Stimulated activated CD4-positive, alpha-beta T cell treated with anti-CD3 and anti-CD28 coated beads, Interleukin-2, amount 100 ng/mL, for 4 hours (primary cell): ENCODE results near the gene CEACAM21.
A peak's percentile ranks its signal among the peaks of the same experiment; 100 is the strongest.

ENCODE experiments used
- DNase-seq: peaks from one replicate; pipeline ENCODE4 v3.0.0-alpha.2; 2020; ENCODE audit warnings: low read depth

CEACAM21 gene

GRCh38 chr19:41587101-41587837 is 11.3 kb downstream of the CEACAM21 start:
- no peak for DNase-seq

DNA sequence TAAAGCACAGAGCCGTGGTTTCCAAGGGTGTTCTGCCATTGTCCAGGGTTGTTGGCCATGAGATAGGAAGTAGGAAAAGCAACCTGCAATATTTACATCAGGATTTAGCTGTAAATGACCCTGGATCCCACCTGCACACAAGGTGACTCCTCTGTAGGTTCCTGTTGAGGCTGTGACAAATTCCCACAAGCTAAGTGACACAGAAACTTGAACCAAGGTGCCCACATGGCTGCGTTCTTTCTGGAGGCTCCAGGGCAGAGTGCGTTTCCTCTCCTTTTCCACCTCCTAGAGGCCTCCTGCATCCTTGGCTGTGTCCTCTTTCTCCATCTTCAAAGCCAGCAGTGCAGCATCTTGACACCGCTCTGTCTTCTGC is 11.9 kb downstream of the CEACAM21 start:
- DNase-seq: no peak

- DNase-seq: no peak
Observed at GRCh38 chr19:41588497-41589209, 12.7 kb downstream of the CEACAM21 start.

DNA sequence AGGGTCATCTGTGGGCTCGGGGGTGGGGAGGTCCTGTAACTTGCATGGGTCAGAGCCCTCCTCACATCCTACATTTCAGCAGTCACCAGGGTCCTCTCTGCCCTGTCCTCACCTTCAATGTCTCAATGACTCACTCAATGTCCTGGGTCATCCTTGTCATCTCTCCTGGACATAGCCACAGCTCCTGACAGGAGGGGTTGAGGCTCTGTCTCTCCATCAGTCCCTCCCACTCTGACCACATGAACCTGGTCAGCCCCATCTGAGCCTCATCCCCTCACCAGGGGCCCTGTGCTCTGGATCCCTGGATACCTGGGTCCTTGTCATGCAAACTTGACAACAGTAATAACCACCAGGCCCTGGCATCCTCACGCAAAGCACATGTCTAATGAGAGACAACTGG is 13.4 kb downstream of the CEACAM21 start:
- no peak for DNase-seq

GRCh38 chr19:41590936-41591335 is 15.0 kb downstream of the CEACAM21 start:
- no peak for DNase-seq

GRCh38 chr19:41591951-41592562 is 16.1 kb downstream of the CEACAM21 start:
- DNase-seq: no peak

DNA sequence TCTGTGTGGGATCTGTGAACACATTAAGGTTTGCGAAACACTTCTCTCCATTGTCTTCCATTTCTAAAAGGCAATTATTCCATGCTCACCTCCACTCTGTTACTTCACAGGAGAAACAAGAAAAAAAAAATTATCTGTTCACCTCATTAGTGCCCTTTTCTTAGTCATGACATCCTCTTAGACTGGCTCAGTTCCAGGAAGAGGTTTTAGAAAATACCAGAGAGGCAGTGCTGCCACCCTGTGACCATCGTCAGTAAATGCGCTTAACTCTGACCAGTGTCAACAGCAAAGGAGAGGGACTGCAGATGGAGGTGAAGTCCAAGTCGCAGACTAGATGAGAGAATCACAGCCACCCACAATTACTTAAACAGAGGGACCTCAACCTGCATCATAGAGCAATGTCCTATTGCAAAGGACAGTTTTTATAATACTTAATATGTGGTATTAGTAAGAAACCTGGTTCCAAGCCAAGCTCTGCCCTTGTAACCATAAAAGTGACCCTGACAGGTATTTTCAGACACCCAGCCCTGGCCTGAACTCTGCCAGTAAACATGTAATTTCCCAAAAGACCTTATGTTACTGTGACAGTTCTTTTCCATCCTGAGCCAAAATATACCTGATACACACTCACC is 19.4 kb downstream of the CEACAM21 start:
- peak; percentile 42 for DNase-seq

DNA sequence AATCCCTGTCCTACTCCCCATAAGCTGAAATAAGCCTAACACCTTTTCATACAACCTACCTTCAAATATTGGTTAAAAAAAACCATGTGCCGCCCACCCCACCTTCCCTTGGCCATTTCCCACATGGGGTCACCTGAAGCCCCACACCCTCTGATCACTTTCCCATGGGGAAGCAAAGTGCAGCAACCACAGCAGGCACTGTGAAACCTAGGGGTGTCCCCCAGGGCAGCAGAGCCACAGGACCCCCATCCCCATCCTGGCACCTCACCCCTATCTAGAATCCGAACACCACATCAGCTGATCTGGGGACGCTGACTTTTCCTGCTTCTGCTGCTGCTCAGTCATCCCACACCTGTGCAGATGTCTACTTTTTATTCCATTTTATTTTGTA is 19.9 kb downstream of the CEACAM21 start:
- DNase-seq: no peak

GRCh38 chr19:41597600-41598041 is 21.7 kb downstream of the CEACAM21 start:
- DNase-seq: peak; percentile 65

GRCh38 chr19:41599175-41599966 is 23.4 kb downstream of the CEACAM21 start:
- DNase-seq: no peak

DNA sequence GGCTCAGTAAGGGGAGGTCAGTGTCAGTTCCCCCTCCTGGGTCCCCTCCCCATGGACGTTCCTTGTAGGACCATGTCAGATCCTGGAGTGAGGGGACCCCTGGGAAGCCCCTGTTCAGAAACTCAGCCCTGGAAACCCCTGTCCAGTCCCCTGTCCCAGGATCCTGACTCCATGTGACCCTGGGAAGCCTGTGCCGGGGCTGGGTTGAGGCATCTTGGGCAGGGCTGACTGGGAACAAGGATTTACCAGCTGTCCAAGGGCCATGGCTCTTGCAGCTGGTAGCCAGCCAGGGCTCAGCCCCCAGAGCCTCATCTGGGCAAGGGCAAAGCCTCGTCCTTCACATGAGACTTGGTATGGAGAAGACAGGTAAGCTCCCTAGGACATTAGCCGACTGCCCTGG is 25.8 kb downstream of the CEACAM21 start:
- DNase-seq: no peak

GRCh38 chr19:41604831-41605230 is 28.9 kb downstream of the CEACAM21 start:
- no peak for DNase-seq

DNA sequence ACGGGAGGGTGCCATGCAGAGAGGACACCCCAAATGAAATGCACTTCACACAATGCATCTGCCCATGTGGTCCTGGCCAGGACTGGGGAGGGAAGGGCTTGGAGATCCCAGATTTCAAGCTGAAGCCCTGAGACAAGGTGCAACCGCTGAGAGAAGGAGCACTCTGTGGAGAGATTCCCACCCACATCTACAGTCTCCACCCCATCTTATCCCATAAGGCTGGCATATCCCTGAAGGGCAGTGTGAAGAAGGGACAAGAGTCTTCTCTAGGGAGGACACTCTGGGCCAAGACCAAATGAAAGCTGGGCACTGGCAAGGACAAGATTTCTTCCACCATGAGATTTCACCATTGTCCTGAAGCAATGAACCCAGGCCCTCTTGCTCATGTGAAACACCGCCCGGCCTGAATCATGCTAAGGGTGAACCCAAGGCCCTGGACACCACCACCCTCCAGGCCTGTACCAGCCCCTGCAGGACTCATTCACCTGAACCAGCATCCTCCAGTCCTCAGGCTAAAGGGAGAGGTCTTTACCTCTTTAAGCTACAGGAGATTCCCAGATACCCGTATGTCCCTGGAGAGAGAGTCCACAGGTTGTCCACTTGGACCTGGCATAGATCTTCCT is 30.4 kb downstream of the CEACAM21 start:
- no peak for DNase-seq

- no peak for DNase-seq
Observed at GRCh38 chr19:41607668-41608067, 31.7 kb downstream of the CEACAM21 start.

GRCh38 chr19:41610789-41611188 is 34.8 kb downstream of the CEACAM21 start:
- no peak for DNase-seq

GRCh38 chr19:41612483-41612882 is 36.5 kb downstream of the CEACAM21 start:
- DNase-seq: no peak

DNA sequence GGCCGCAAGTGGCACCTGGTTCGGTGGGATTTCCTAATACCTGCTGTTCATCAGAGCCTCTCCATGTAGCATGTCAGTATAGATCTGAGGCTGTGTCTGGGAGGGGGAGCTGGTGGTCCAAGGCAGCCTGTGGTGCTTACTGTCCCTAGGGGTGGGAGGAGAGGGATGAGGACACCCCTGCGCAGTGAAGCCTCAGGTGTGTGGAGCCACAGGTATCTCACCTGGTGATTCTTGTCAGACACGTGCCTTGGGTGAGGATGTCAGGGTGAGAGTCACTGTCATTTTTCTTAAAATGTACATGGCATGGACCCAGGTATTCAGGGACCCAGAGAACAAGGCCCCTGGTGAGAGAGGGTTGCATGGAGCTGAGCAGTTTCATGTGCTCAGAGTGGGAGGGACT is 39.2 kb downstream of the CEACAM21 start:
- no peak for DNase-seq

DNA sequence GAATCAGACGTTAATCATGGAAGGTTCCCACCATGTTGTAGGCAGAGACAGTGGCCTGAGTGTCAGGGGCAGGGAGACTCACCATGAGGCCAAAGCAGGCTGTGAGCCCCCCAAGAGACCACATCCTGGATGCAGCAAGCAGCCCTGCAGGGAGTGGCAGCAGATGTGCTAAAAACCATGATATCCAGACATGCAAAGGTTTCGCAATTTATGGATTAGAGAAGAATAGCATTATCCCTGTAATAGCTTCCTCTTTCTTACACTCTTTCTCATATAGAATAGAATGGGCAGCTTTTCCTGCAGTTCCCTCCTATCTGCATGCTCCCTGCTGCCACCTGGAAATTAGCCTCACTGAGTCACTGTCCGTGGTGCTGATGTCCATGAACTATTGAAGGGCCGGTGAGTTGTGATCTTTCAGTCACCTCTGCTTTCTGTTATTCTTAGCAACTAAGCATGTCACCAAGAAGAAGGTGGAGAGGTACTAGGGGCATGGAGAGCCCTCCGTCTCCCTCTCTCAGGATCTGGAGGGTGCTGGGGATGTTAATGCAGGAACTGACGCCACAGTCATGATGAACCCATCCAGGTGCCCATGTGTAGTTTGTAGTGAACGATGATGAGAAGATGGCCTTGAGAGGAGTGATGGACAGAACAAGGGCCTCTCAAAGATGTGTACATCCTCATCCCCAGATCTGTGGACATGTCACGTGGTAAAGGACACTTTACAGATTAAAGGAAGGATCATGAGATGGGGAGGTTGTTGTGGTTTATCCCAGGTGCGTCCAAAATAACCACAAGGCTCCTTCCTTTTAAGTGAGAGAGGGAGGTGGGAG is 41.0 kb downstream of the CEACAM21 start:
- DNase-seq: no peak

- DNase-seq: no peak
Observed at GRCh38 chr19:41617941-41618730, 42.2 kb downstream of the CEACAM21 start.
